Liver (tissue), 9 donors: ENCODE results near the gene RAB3GAP2. TPM values are rescaled to one million over a fixed set of nuclear protein-coding genes. Genes with fewer than 3 reads are reported as not detected.

Source experiments
- DNase-seq: peaks from one replicate; pipeline ENCODE4 v3.0.0-alpha.2; 2017; ENCODE audit warnings: low spot score
- H3K27ac ChIP-seq, 2 donors: one replicate each; pipeline ENCODE4 v1.7.0; 2013; ENCODE audit warnings: inconsistent platforms in 2 of 2, low read length in 2 of 2, control low read depth in 1 of 2, low read depth in 1 of 2, mild to moderate bottlenecking in 1 of 2
- H3K27me3 ChIP-seq, 4 donors: one replicate each; pipeline versions ENCODE4 v1.6.1 to v1.7.0; 2013; ENCODE audit warnings: low read length in 3 of 4, inconsistent platforms in 1 of 4, mild to moderate bottlenecking in 1 of 4, moderate library complexity in 1 of 4; ENCODE audit not compliant: control insufficient read depth in 4 of 4, insufficient read depth in 4 of 4
- H3K36me3 ChIP-seq, 4 donors: one replicate each; pipeline versions ENCODE4 v1.6.1 to v1.7.0; 2013; ENCODE audit warnings: low read length in 3 of 4, mild to moderate bottlenecking in 3 of 4, low read depth in 1 of 4, moderate library complexity in 1 of 4; ENCODE audit not compliant: control insufficient read depth in 4 of 4, insufficient read depth in 3 of 4
- H3K4me1 ChIP-seq, 4 donors: one replicate each; pipeline versions ENCODE4 v1.6.1 to v1.7.0; 2013; ENCODE audit warnings: low read length in 3 of 4, mild to moderate bottlenecking in 3 of 4, moderate library complexity in 1 of 4; ENCODE audit not compliant: control insufficient read depth in 4 of 4, insufficient read depth in 4 of 4
- H3K4me3 ChIP-seq, 3 donors: one replicate each; pipeline versions ENCODE4 v1.6.1 to v1.7.0; 2013; ENCODE audit warnings: low read length in 3 of 3, control low read depth in 1 of 3, low read depth in 1 of 3, mild to moderate bottlenecking in 1 of 3
- H3K9ac ChIP-seq, 2 donors: one replicate each; pipeline ENCODE4 v1.7.0; 2013; ENCODE audit warnings: low read length in 2 of 2, mild to moderate bottlenecking in 2 of 2, moderate library complexity in 2 of 2, control low read depth in 1 of 2, low read depth in 1 of 2
- H3K9me3 ChIP-seq, 4 donors: one replicate each; pipeline versions ENCODE4 v1.6.1 to v1.7.0; 2013; ENCODE audit warnings: low read length in 3 of 4; ENCODE audit not compliant: control insufficient read depth in 4 of 4
- EGR1 ChIP-seq, 2 donors: IDR thresholded peaks; 2 replicates each; pipeline ENCODE4 v1.6.1; 2016 to 2018; ENCODE audit warnings: antibody characterized with exemption in 2 of 2, low read depth in 2 of 2
- FOXA1 ChIP-seq: IDR thresholded peaks from 2 replicates; pipeline ENCODE4 v1.6.1; 2016; ENCODE audit warnings: antibody characterized with exemption
- FOXA2 ChIP-seq: IDR thresholded peaks from 2 replicates; pipeline ENCODE4 v1.6.1; 2016; ENCODE audit warnings: antibody characterized with exemption
- GABPA ChIP-seq, 2 donors: IDR thresholded peaks in 1 of 2; conservative IDR thresholded peaks in 1 of 2; 2 replicates each; pipeline ENCODE4 v1.6.1; 2016; ENCODE audit warnings: antibody characterized with exemption in 2 of 2, mild to moderate bottlenecking in 1 of 2, moderate library complexity in 1 of 2
- HNF4A ChIP-seq, 2 donors: conservative IDR thresholded peaks; 2 replicates each; pipeline ENCODE4 v1.6.1; 2016; ENCODE audit warnings: antibody characterized with exemption in 2 of 2, mild to moderate bottlenecking in 2 of 2
- HNF4G ChIP-seq: IDR thresholded peaks from 2 replicates; pipeline ENCODE4 v1.6.1; 2016; ENCODE audit warnings: antibody characterized with exemption
- JUND ChIP-seq, 2 donors: IDR thresholded peaks; 2 replicates each; pipeline ENCODE4 v1.6.1; 2016; ENCODE audit warnings: antibody characterized with exemption in 2 of 2
- NR2F2 ChIP-seq: IDR thresholded peaks from 2 replicates; pipeline ENCODE4 v1.6.1; 2016; ENCODE audit warnings: antibody characterized with exemption
- RAD21 ChIP-seq, 2 donors: IDR thresholded peaks; 2 replicates each; pipeline ENCODE4 v1.6.1; 2016; ENCODE audit warnings: antibody characterized with exemption in 2 of 2, mild to moderate bottlenecking in 2 of 2
- RXRA ChIP-seq, 2 donors: IDR thresholded peaks; 2 replicates each; pipeline ENCODE4 v1.6.1; 2017 to 2018; ENCODE audit warnings: antibody characterized with exemption in 2 of 2, mild to moderate bottlenecking in 1 of 2
- SP1 ChIP-seq: IDR thresholded peaks from 2 replicates; pipeline ENCODE4 v1.6.1; 2018; ENCODE audit warnings: antibody characterized with exemption, mild to moderate bottlenecking
- TAF1 ChIP-seq: conservative IDR thresholded peaks from 2 replicates; pipeline ENCODE4 v1.6.1; 2016; ENCODE audit warnings: antibody characterized with exemption, mild to moderate bottlenecking
- YY1 ChIP-seq: IDR thresholded peaks from 2 replicates; pipeline ENCODE4 v1.6.1; 2016; ENCODE audit warnings: antibody characterized with exemption, mild to moderate bottlenecking
- WGBS: extraction: QIAGEN DNeasy Blood & Tissue Kit; methylation state at CpG from one replicate; pipeline ENCODE4 v1.1.7; 2013; 5-methylcytosine and 5-hydroxymethylcytosine counted together
- polyA plus RNA-seq, 2 donors: library from polyadenylated mRNA; stranded (reverse) in 1 of 2; unstranded in 1 of 2; fragments of 200-250 nt in 1 of 2; fragments of >200 nt in 1 of 2; fragmentation: Nextera tagmentation in 1 of 2; extraction: Ambion mirVana in 1 of 2; gene quantifications; one replicate each; pipeline versions ENCODE4 v1.2.1 to v1.2.3, GENCODE V29; 2013 to 2015
- total RNA-seq, 2 donors: library from RNA; depleted of rRNA; stranded (reverse); fragments of >200 nt; gene quantifications; one replicate each; pipeline ENCODE4 v1.2.3, GENCODE V29; 2014
- TF ChIP-seq, protein P1 (sequence below): IDR thresholded peaks from 2 replicates; pipeline ENCODE4 v1.6.1; 2016; ENCODE audit warnings: antibody characterized with exemption
- TF ChIP-seq, protein P2 (sequence below): IDR thresholded peaks from 2 replicates; pipeline ENCODE4 v1.6.1; 2016; ENCODE audit warnings: antibody characterized with exemption
- TF ChIP-seq, protein P3 (sequence below): IDR thresholded peaks from 2 replicates; pipeline ENCODE4 v1.6.1; 2016; ENCODE audit warnings: antibody characterized with exemption, mild to moderate bottlenecking
- TF ChIP-seq, protein P4 (sequence below): fragments of 150-350 bp; IDR thresholded peaks from 2 replicates; pipeline ENCODE4 v1.5.1; 2017; ENCODE audit warnings: improper control_type of control experiment, low read depth, low read length; ENCODE audit not compliant: missing input control
- donor health status: healthy.
- donor health status: healthy.
- donor health status: healthy.
- donor health status: healthy.
- donor health status: healthy.

The RAB3GAP2 gene
- total and polyA plus RNA-seq, 4 donors = 5.3 to 24.0 (median 11.4) TPM

DNA sequence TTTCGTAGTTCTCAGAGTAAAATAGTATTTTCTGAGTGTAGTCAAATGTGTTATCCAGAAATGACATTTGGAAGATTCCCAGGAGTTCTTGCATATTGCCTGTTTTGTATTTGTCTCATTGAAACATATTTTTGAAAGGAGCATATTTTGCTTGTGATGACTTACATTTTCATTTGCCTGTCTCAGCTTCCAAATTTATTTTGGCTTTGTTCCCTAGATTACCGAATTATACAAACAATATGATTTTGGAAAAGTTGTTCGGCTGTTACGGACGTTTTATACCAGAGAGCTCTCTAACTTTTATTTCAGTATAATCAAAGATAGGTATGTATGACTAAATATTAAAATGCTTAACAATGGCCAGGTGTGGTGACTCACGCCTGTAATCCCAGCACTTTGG is 132.3 kb downstream of the RAB3GAP2 start:
- no peaks in the 10 kb centered on the region for H3K4me1 ChIP-seq
- no peak overlapping the region for H3K27ac ChIP-seq
- no peaks in the 10 kb centered on the region for H3K27me3 ChIP-seq
- H3K9ac ChIP-seq = no peak overlapping the region
- peaks cover 2 to 34% (median 28%) of the 10 kb centered on the region in 4 donors for H3K36me3 ChIP-seq
- H3K9me3 ChIP-seq = no peaks in the 10 kb centered on the region
- DNase-seq = no peak
- TF ChIP-seq EGR1 (IDR thresholded peaks at IDR 0.05; ENCODE audit: low read depth in 2 of 2) (no peak), RAD21 (IDR thresholded peaks at IDR 0.05) (no peak), GABPA (IDR thresholded peaks at IDR 0.05 in 1 of 2, conservative IDR thresholded peaks at IDR 0.05 in 1 of 2) (no peak), NR2F2 (no peak), RXRA (IDR thresholded peaks at IDR 0.05) (no peak)
- 90% methylated on average over 6 of the region's 6 CpGs for WGBS
- no peak overlapping the region for H3K4me3 ChIP-seq

DNA sequence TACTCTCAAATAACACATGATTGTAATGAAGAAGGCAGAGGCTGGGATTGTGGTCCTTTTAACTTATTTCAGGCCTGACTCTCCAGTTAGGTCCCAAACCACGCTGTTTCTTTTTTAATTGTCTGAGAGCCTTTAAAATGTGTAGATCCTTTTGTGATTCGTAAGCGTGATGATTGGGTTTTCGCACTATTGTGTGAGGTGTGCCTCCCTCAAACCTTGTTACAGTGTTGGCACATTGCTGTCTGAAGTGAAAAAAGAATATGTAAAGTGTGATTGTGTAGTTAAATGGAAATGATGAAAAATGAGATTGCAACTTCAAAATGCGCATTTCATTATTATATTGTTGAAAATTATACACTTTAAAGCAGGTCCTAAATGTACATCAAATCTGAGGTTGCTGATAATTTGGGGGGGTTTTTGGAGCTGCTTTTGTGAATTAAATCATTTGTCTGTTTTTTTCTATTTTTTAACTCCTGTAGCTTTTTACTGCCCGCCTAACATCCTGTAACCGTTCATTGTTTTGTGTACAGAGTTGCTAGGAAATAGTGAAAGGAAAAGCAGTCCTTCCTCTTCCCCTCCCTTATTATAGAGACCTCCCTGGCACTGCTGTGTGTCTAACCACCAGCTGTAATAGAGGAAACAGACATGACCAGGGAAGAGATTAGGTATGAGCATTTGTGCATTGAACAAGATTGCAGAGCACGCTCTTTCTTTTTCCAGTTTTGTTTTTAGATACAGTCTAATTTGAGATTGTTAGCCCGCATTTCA is 135.1 kb downstream of the RAB3GAP2 start:
- 77% methylated on average over 9 of the region's 9 CpGs for WGBS
- Histone ChIP-seq H3K27me3 (no peaks in the 10 kb centered on the region), H3K27ac (no peak overlapping the region), H3K36me3 (peaks cover 5 to 42% (median 29%) of the 10 kb centered on the region in 4 donors), H3K9ac (no peak overlapping the region), H3K4me3 (no peak overlapping the region), H3K9me3 (no peaks in the 10 kb centered on the region), H3K4me1 (no peaks in the 10 kb centered on the region)
- TF ChIP-seq SP1 = peak; percentile 12
- TF ChIP-seq HNF4A (conservative IDR thresholded peaks at IDR 0.05) = no peak
- no peak for TF ChIP-seq FOXA2
- no peak for DNase-seq

DNA sequence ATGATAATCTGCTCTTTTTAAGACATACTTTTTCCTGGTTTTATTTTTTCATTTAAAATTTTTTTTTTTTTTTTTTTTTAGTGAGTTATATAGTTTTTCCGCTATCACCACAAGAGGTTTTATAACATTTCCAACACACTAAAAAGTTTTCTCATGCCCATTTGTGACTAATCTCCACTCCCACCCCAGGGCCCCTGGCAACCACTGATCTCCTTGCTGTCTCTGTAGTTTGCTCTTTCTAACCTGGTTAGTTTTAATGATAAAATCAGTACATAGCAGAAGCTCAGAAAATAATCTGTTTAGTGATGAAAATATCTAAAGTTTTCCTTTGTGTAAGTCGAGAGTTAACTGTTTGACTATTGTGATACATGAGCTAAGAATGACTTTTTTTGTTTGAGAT is 136.5 kb downstream of the RAB3GAP2 start:
- Histone ChIP-seq H3K4me3 (no peak overlapping the region), H3K27ac (no peak overlapping the region), H3K36me3 (peaks cover 5 to 37% (median 24%) of the 10 kb centered on the region in 4 donors), H3K9me3 (no peaks in the 10 kb centered on the region), H3K9ac (no peak overlapping the region), H3K4me1 (no peaks in the 10 kb centered on the region), H3K27me3 (no peaks in the 10 kb centered on the region)
- no peak for TF ChIP-seq YY1
- TF ChIP-seq, protein P1, sequence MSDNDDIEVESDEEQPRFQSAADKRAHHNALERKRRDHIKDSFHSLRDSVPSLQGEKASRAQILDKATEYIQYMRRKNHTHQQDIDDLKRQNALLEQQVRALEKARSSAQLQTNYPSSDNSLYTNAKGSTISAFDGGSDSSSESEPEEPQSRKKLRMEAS = no peak
- TF ChIP-seq FOXA2 = no peak
- TF ChIP-seq SP1 = no peak
- TF ChIP-seq, protein P2, sequence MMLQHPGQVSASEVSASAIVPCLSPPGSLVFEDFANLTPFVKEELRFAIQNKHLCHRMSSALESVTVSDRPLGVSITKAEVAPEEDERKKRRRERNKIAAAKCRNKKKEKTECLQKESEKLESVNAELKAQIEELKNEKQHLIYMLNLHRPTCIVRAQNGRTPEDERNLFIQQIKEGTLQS = no peak
- TF ChIP-seq, protein P3, sequence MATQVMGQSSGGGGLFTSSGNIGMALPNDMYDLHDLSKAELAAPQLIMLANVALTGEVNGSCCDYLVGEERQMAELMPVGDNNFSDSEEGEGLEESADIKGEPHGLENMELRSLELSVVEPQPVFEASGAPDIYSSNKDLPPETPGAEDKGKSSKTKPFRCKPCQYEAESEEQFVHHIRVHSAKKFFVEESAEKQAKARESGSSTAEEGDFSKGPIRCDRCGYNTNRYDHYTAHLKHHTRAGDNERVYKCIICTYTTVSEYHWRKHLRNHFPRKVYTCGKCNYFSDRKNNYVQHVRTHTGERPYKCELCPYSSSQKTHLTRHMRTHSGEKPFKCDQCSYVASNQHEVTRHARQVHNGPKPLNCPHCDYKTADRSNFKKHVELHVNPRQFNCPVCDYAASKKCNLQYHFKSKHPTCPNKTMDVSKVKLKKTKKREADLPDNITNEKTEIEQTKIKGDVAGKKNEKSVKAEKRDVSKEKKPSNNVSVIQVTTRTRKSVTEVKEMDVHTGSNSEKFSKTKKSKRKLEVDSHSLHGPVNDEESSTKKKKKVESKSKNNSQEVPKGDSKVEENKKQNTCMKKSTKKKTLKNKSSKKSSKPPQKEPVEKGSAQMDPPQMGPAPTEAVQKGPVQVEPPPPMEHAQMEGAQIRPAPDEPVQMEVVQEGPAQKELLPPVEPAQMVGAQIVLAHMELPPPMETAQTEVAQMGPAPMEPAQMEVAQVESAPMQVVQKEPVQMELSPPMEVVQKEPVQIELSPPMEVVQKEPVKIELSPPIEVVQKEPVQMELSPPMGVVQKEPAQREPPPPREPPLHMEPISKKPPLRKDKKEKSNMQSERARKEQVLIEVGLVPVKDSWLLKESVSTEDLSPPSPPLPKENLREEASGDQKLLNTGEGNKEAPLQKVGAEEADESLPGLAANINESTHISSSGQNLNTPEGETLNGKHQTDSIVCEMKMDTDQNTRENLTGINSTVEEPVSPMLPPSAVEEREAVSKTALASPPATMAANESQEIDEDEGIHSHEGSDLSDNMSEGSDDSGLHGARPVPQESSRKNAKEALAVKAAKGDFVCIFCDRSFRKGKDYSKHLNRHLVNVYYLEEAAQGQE = no peak
- no peak for TF ChIP-seq HNF4G
- no peak for TF ChIP-seq FOXA1
- TF ChIP-seq RXRA (IDR thresholded peaks at IDR 0.05) = no peak
- no peak for TF ChIP-seq TAF1
- no peak for TF ChIP-seq JUND (IDR thresholded peaks at IDR 0.05)
- no peak for TF ChIP-seq HNF4A (conservative IDR thresholded peaks at IDR 0.05)
- TF ChIP-seq NR2F2 = no peak
- TF ChIP-seq, protein P4, sequence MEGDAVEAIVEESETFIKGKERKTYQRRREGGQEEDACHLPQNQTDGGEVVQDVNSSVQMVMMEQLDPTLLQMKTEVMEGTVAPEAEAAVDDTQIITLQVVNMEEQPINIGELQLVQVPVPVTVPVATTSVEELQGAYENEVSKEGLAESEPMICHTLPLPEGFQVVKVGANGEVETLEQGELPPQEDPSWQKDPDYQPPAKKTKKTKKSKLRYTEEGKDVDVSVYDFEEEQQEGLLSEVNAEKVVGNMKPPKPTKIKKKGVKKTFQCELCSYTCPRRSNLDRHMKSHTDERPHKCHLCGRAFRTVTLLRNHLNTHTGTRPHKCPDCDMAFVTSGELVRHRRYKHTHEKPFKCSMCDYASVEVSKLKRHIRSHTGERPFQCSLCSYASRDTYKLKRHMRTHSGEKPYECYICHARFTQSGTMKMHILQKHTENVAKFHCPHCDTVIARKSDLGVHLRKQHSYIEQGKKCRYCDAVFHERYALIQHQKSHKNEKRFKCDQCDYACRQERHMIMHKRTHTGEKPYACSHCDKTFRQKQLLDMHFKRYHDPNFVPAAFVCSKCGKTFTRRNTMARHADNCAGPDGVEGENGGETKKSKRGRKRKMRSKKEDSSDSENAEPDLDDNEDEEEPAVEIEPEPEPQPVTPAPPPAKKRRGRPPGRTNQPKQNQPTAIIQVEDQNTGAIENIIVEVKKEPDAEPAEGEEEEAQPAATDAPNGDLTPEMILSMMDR = no peak
- WGBS = over 99% methylated on average over 2 of the region's 2 CpGs
- DNase-seq = no peak
